Parietal lobe (tissue), 2 donors: ENCODE measurements around the gene PRDM15. TPM values are rescaled to one million over a fixed set of nuclear protein-coding genes. Genes with fewer than 3 reads are reported as not detected.

Experiments used
- small RNA-seq: library from RNA; depleted of rRNA; stranded (forward); fragments of <200 nt; gene quantifications from one replicate; pipeline ENCODE3, GENCODE V24; 2014; ENCODE audit warnings: low replicate concordance
- total RNA-seq: library from RNA; depleted of rRNA; stranded (reverse); fragments of >200 nt; gene quantifications from one replicate; pipeline ENCODE4 v1.2.3, GENCODE V29; 2014

Gene PRDM15
- total RNA-seq: 14.7 TPM

GRCh38 chr21:41879190-41879998 is at the start of gene PRDM15:
TSS of gene PRDM15 (minus strand) at chr21:41879344. CDS start at chr21:41860363, 18,981 bp downstream.

GRCh38 chr21:41766883-41767605 is 112.1 kb downstream of the PRDM15 start, which contains the start of gene RIPK4:
TSS of gene RIPK4 (minus strand) at chr21:41767052. CDS start at chr21:41767041, 11 bp downstream.

Small RNAs within 50 kb of the gene (small RNA-seq; reads per million reads assigned to genes)
- not detected for gene RF00334

Other genes starting within 250 kb of the PRDM15 start
- gene RIPK4, start 112.3 kb downstream of the PRDM15 start, total RNA-seq: under 0.01 TPM
- gene C2CD2, start 74.7 kb upstream of the PRDM15 start, total RNA-seq: 12.2 TPM
- gene ZBTB21, start 131.0 kb upstream of the PRDM15 start, total RNA-seq: 12.8 TPM
- gene UMODL1, start 192.0 kb upstream of the PRDM15 start, total RNA-seq: not detected